Endodermal cell (in vitro differentiated cells): ENCODE results near the gene NT5C1A. TPM values are rescaled to one million over a fixed set of nuclear protein-coding genes. Genes with fewer than 3 reads are reported as not detected.

ENCODE experiments used
- DNase-seq: peaks from one replicate; pipeline ENCODE4 v3.0.0-alpha.2; 2017
- H3K27ac ChIP-seq: 2 replicates; pipeline ENCODE4 v1.5.1; 2013; ENCODE audit warnings: mild to moderate bottlenecking, low read depth, low read length, moderate library complexity
- H3K27me3 ChIP-seq: 2 replicates; pipeline ENCODE4 v1.6.1; 2013; ENCODE audit warnings: mild to moderate bottlenecking, low read length, moderate library complexity; ENCODE audit not compliant: insufficient read depth, control insufficient read depth, poor library complexity, severe bottlenecking
- H3K36me3 ChIP-seq: 2 replicates; pipeline ENCODE4 v1.7.0; 2013; ENCODE audit warnings: mild to moderate bottlenecking, low read length, moderate library complexity; ENCODE audit not compliant: control insufficient read depth, insufficient read depth
- H3K4me1 ChIP-seq: one replicate; pipeline ENCODE4 v1.7.0; 2013; ENCODE audit warnings: low read length; ENCODE audit not compliant: control insufficient read depth, insufficient read depth
- H3K4me3 ChIP-seq: 2 replicates; pipeline ENCODE4 v1.5.1; 2013; ENCODE audit warnings: mild to moderate bottlenecking, low read length, moderate library complexity
- H3K9ac ChIP-seq: 2 replicates; pipeline ENCODE4 v1.6.1; 2013; ENCODE audit warnings: mild to moderate bottlenecking, low read length, moderate library complexity; ENCODE audit not compliant: poor library complexity, severe bottlenecking; ENCODE audit errors: extremely low read depth
- H3K9me3 ChIP-seq: 2 replicates; pipeline ENCODE4 v1.6.1; 2013; ENCODE audit warnings: mild to moderate bottlenecking, low read length, moderate library complexity; ENCODE audit not compliant: control insufficient read depth
- H3K27ac Mint-ChIP-seq: 2 replicates; pipeline ENCODE4 v1.8.0; 2020; ENCODE audit warnings: mixed read lengths
- H3K27me3 Mint-ChIP-seq: 2 replicates; pipeline ENCODE4 v1.8.0; 2021; ENCODE audit warnings: mild to moderate bottlenecking, mixed read lengths; ENCODE audit not compliant: insufficient read depth
- H3K36me3 Mint-ChIP-seq: 2 replicates; pipeline ENCODE4 v1.8.0; 2020; ENCODE audit warnings: low read depth, mixed read lengths
- H3K4me1 Mint-ChIP-seq: 2 replicates; pipeline ENCODE4 v1.8.0; 2020; ENCODE audit warnings: mixed read lengths
- H3K4me3 Mint-ChIP-seq: 2 replicates; pipeline ENCODE4 v1.8.0; 2020; ENCODE audit warnings: mild to moderate bottlenecking, moderate library complexity, mixed read lengths
- H3K9me3 Mint-ChIP-seq: 2 replicates; pipeline ENCODE4 v1.8.0; 2020; ENCODE audit warnings: mild to moderate bottlenecking, mixed read lengths
- WGBS, 2 experiments: methylation state at CpG; one replicate each; pipeline versions ENCODE4 v1.1.5 to v1.1.7; 2013; ENCODE audit warnings: missing lambda C conversion rate in 2 of 2, mixed read lengths in 1 of 2; ENCODE audit not compliant: insufficient coverage in 1 of 2, insufficient read length in 1 of 2; 5-methylcytosine and 5-hydroxymethylcytosine counted together
- total RNA-seq, 2 donors: library from RNA; stranded (reverse); fragmentation: NEBNext Ultra II Directional in 1 of 2; extraction: Animal tissue kit (Norgen Biotek cat#: 25700) in 1 of 2; gene quantifications; 2 replicates in 1 of 2; 3 replicates in 1 of 2; pipeline ENCODE4 v1.2.1, GENCODE V29; 2021
- TF ChIP-seq, protein P1 (sequence below): fragments of 200-600 bp; sonication (generic); conservative IDR thresholded peaks from 2 replicates; pipeline ENCODE4 v1.5.0; 2021; ENCODE audit warnings: antibody characterized with exemption, mild to moderate bottlenecking

Gene NT5C1A
- total RNA-seq, 2 donors from 2014 or later, result not detected

DNA sequence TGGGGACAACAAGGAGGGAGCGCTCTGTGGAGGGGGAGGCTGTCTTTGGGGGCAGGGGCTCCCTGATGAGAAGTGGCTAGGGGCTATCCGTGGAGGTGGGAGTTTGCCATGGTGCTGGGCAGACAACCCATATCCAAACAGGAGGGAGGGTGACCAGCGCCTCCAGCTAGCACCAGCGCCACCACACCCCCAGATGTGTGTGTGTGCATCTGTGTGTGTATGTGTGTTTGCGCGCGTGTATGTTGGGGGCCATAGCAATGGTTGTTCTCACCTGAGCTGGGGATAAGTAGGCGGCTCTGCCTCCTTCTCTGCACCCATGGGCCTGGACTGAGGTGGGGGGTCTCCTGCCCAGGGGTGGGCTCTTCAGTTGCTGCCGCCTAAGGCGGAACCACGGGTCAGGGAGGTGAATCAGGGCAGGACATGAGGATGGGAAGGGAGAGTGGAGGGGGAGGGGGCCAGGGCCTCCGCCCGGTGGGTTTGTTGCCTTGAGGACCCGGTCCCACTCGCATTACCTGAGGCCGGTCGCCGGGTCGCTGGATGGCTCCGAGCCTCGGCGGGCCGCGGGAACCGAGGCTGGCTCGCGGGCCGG is 19.0 kb upstream of the NT5C1A start:
- H3K4me1 ChIP-seq, result no peaks in the 10 kb centered on the region
- H3K4me1 Mint-ChIP-seq, result no peaks in the 10 kb centered on the region
- no peak overlapping the region for H3K27ac ChIP-seq
- H3K4me3 ChIP-seq, result no peak overlapping the region
- no peak overlapping the region for H3K4me3 Mint-ChIP-seq
- no peaks in the 10 kb centered on the region for H3K36me3 Mint-ChIP-seq
- WGBS, 2 experiments, result 15 to 18% methylated on average over 14 to 28 of the region's 28 CpGs
- TF ChIP-seq, protein P1, sequence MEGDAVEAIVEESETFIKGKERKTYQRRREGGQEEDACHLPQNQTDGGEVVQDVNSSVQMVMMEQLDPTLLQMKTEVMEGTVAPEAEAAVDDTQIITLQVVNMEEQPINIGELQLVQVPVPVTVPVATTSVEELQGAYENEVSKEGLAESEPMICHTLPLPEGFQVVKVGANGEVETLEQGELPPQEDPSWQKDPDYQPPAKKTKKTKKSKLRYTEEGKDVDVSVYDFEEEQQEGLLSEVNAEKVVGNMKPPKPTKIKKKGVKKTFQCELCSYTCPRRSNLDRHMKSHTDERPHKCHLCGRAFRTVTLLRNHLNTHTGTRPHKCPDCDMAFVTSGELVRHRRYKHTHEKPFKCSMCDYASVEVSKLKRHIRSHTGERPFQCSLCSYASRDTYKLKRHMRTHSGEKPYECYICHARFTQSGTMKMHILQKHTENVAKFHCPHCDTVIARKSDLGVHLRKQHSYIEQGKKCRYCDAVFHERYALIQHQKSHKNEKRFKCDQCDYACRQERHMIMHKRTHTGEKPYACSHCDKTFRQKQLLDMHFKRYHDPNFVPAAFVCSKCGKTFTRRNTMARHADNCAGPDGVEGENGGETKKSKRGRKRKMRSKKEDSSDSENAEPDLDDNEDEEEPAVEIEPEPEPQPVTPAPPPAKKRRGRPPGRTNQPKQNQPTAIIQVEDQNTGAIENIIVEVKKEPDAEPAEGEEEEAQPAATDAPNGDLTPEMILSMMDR, result no peak
- no peaks in the 10 kb centered on the region for H3K9me3 ChIP-seq
- peaks cover 100% of the 10 kb centered on the region for H3K27me3 Mint-ChIP-seq
- DNase-seq, result no peak
- peaks cover 100% of the 10 kb centered on the region for H3K27me3 ChIP-seq
- no peak overlapping the region for H3K9ac ChIP-seq
- H3K9me3 Mint-ChIP-seq, result no peaks in the 10 kb centered on the region
- no peak overlapping the region for H3K27ac Mint-ChIP-seq
- H3K36me3 ChIP-seq, result no peaks in the 10 kb centered on the region

DNA sequence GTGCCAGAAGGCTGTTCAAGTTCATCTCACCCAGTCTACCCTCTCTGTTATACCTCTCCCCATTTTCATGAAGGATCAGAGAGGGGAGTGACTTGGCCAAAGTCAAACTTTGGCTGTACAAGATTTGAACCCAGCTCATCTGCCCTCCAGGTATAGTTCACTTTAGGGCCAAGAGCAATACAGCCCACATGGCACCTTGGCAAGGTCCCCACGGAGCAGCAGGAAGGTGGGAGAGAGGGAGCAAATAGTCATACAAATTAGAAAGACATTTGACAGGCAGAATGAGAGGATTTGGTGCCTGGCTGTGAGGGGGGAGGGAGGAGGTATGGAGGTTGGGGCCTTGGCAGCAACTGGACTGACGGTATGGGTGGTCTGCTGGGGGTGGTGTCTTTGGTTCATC is 18.3 kb upstream of the NT5C1A start:
- no peak overlapping the region for H3K27ac ChIP-seq
- no peak for DNase-seq
- H3K9me3 ChIP-seq, result no peaks in the 10 kb centered on the region
- Mint-ChIP-seq H3K4me3 (no peak overlapping the region), H3K9me3 (no peaks in the 10 kb centered on the region), H3K4me1 (no peaks in the 10 kb centered on the region), H3K36me3 (no peaks in the 10 kb centered on the region), H3K27me3 (peaks cover 100% of the 10 kb centered on the region), H3K27ac (no peak overlapping the region)
- peaks cover 97% of the 10 kb centered on the region for H3K27me3 ChIP-seq
- H3K9ac ChIP-seq, result no peak overlapping the region
- no peak overlapping the region for H3K4me3 ChIP-seq
- no peaks in the 10 kb centered on the region for H3K36me3 ChIP-seq
- 10 to 11% methylated on average over 2 of the region's 2 CpGs for WGBS, 2 experiments
- no peaks in the 10 kb centered on the region for H3K4me1 ChIP-seq
- TF ChIP-seq, protein P1, result no peak

DNA sequence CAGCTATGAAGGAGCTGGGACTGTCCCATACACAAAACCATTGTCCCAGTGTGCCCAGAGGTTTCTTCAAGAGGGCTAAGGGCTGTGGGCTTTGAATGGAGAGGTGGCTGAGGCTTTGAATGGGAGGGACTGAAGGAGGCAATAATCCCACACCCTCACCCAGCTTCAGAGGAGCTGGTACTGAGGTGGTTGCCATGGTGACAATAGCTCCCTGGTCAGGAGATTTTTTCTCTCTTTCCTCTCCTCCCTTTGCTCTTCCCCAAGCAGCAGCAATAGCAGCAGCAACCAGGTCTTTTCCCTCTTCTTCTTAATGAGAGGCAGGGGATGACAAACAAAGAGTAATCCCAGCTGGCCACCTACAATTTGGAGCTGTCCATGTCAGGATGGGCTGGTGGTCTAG is 17.7 kb upstream of the NT5C1A start:
- Mint-ChIP-seq H3K36me3 (no peaks in the 10 kb centered on the region), H3K27me3 (peaks cover 100% of the 10 kb centered on the region), H3K4me3 (no peak overlapping the region), H3K27ac (no peak overlapping the region), H3K9me3 (peaks cover 1% of the 10 kb centered on the region), H3K4me1 (no peaks in the 10 kb centered on the region)
- H3K4me3 ChIP-seq, result no peak overlapping the region
- peaks cover 97% of the 10 kb centered on the region for H3K27me3 ChIP-seq
- no peaks in the 10 kb centered on the region for H3K36me3 ChIP-seq
- no peak for DNase-seq
- H3K4me1 ChIP-seq, result no peaks in the 10 kb centered on the region
- no peak overlapping the region for H3K9ac ChIP-seq
- H3K27ac ChIP-seq, result no peak overlapping the region
- H3K9me3 ChIP-seq, result no peaks in the 10 kb centered on the region
- TF ChIP-seq, protein P1, result no peak
